Activated CD4-positive, alpha-beta T cell treated with anti-CD3 and anti-CD28 coated beads, Interleukin-2, amount 50 U/mL, for 16 hours (primary cell): Measurements from ENCODE around the gene KRT7.
A peak's percentile ranks its signal among the peaks of the same experiment; 100 is the strongest.

Source experiments
- DNase-seq: peaks from one replicate; pipeline ENCODE4 v3.0.0-alpha.2; 2020

KRT7 gene

GRCh38 chr12:52212701-52213563 is 20.1 kb upstream of the KRT7 start:
- DNase-seq: no peak

GRCh38 chr12:52213564-52214420 is 19.3 kb upstream of the KRT7 start:
- peak; percentile 58 for DNase-seq

DNA sequence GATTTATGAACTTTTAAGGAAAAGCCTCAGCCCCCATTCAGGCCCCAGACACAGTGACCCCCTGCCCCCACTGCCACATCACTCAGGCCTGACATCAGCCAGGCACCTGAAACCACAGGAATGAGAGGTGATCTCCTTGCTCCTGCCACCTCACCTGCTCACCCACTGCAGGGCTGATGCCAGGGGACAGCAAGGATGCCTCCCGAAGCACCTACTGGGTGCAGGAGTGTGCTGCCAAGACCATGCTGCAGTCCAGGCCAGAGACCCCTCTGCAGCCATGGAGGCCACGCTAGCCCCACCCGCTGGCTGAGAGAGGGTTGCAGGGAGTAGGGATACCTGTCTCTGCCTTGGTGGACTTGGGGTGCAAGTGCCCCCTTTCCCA is 18.6 kb upstream of the KRT7 start:
- no peak for DNase-seq

- no peak for DNase-seq
These were observed 17.4 kb upstream of the KRT7 start for GRCh38 chr12:52215587-52216031.

GRCh38 chr12:52216100-52216499 is 16.9 kb upstream of the KRT7 start:
- DNase-seq: no peak

- no peak for DNase-seq
These were observed 16.2 kb upstream of the KRT7 start for GRCh38 chr12:52216807-52217206.

DNA sequence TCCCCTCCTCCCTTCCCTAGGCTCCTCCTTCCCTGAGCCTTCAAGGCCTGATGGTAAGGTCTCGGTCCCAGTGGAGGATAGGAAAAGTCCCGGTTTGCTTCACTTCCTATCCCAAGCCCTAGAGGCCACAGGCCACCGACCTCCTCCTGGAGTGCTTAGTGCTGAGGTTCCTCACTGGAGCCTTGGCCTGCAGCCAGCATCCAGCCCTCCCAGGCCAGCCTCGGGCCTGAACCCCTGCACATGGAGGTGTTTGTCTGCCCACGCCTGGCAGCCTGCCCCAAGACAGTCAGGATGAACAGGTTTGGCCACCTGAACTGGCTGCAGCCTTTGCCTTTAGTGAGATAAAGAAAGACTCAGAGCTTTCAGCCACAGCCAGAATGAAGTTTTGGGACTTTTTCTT is 15.8 kb upstream of the KRT7 start:
- DNase-seq: no peak

- DNase-seq: no peak
These were observed 15.0 kb upstream of the KRT7 start for GRCh38 chr12:52218001-52218400.

DNA sequence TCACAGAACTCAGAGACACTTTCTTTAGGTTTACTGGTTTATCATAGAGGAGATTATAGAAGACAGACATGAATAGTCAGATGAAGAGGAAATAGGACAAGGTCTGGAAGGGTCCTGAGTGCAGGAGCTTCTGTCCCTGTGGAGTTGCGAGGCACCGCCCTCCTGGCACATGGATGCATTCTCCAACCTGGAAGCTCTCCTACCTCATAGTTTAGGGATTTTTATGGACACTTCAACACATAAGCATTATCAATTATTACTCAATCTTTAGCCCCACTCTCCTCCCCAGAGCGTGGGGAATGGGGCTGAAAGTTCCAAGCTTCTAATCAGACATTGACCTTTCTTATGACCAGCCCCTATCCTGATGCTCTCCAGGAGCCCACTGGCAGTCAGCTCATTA is 12.6 kb upstream of the KRT7 start:
- DNase-seq: no peak

GRCh38 chr12:52221070-52221781 is 11.8 kb upstream of the KRT7 start:
- DNase-seq: no peak

- peak; percentile 81 for DNase-seq
These were observed 11.1 kb upstream of the KRT7 start for GRCh38 chr12:52221912-52222457.

- DNase-seq: no peak
These were observed 10.4 kb upstream of the KRT7 start for GRCh38 chr12:52222692-52223091.

GRCh38 chr12:52223406-52224039 is 9.5 kb upstream of the KRT7 start:
- DNase-seq: no peak

- DNase-seq: no peak
These were observed 8.9 kb upstream of the KRT7 start for GRCh38 chr12:52224151-52224550.

GRCh38 chr12:52225752-52226151 is 7.3 kb upstream of the KRT7 start:
- no peak for DNase-seq

GRCh38 chr12:52226446-52226845 is 6.6 kb upstream of the KRT7 start:
- DNase-seq: no peak

DNA sequence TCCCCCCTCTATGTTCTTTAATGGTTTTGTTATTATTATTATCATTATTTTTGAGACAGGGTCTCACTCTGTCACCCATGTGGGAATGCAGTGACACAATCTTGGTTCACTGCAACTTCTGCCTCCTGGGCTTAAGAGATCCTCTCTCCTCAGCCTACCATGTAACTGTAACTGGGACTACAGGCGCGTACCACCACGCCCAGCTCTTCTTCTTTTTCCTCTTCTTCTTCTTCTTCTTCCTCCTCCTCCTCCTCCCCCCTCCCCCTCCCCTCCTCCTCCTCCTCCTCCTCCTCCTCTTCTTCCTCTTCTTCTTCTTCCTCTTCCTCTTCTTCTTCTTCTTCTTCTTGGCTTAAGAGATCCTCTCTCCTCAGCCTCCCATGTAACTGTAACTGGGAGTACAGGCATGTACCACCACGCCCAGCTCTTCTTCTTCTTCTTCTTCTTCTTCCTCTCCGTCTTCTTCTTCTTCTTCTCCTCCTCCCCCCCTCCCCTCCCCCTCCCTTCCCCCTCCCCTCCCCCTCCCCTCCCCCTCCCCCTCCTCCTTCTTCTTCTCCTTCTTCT is 5.4 kb upstream of the KRT7 start:
- DNase-seq: no peak

- no peak for DNase-seq
These were observed 4.7 kb upstream of the KRT7 start for GRCh38 chr12:52228366-52228765.

GRCh38 chr12:52228931-52229330 is 4.1 kb upstream of the KRT7 start:
- no peak for DNase-seq

- DNase-seq: no peak
These were observed 3.2 kb upstream of the KRT7 start for GRCh38 chr12:52229836-52230343.

DNA sequence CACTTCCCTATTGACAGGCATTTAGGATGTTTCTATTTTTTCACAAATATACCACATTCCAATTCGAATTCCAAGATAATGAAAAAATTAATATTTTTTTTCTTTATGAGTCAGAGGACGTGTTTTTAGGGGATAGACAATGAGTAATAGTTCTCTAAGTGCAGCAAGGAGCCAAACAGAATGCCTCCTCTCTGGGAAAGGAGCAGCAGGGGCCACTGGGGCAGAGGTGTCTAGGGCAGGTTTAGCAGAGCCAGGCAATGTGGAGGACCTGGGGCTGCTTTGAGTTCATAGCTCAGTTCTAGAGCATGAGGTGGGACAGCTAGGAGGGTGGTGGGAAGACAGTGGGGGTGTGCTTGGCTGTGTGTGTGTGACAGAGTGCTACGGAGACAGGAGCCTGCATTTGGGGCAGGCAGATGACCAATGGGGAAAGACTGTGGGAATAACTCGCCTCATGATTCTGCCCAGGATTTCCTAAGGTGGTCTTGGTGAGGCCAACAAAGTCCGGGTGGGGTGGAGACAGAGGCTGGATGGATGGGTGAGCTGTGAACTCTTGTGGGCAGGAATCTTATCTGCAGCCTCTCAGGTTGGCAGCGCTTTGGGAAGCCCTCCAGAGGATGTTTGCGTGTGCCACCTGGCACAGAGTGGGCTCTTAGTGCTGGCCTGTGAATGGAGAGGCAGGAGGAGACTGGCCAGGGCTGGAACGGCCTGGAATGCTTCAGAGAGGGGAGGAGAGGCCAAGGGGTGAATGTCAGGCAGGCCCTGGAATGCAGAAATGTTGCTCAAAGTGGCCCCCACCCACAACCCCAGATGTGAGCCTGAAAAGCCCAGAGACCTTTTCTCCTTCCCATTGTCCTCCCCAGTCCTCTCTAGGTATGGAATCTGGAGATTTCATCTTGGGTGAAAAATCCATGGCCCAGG is 2.4 kb upstream of the KRT7 start:
- no peak for DNase-seq
